Hepatocyte (in vitro differentiated cells): ENCODE results near the gene C19orf85.

Experiments
- EZH2 ChIP-seq: fragments of 200-600 bp; sonication (generic); IDR thresholded peaks from 2 replicates; pipeline ENCODE4 v1.6.1; 2016; ENCODE audit warnings: antibody characterized with exemption, mild to moderate bottlenecking, borderline replicate concordance
- TF ChIP-seq, protein P1 (sequence below): fragments of 200-600 bp; sonication (generic); IDR thresholded peaks from 2 replicates; pipeline ENCODE4 v1.5.1; 2016; ENCODE audit warnings: antibody characterized with exemption, mild to moderate bottlenecking; ENCODE audit not compliant: poor library complexity

DNA sequence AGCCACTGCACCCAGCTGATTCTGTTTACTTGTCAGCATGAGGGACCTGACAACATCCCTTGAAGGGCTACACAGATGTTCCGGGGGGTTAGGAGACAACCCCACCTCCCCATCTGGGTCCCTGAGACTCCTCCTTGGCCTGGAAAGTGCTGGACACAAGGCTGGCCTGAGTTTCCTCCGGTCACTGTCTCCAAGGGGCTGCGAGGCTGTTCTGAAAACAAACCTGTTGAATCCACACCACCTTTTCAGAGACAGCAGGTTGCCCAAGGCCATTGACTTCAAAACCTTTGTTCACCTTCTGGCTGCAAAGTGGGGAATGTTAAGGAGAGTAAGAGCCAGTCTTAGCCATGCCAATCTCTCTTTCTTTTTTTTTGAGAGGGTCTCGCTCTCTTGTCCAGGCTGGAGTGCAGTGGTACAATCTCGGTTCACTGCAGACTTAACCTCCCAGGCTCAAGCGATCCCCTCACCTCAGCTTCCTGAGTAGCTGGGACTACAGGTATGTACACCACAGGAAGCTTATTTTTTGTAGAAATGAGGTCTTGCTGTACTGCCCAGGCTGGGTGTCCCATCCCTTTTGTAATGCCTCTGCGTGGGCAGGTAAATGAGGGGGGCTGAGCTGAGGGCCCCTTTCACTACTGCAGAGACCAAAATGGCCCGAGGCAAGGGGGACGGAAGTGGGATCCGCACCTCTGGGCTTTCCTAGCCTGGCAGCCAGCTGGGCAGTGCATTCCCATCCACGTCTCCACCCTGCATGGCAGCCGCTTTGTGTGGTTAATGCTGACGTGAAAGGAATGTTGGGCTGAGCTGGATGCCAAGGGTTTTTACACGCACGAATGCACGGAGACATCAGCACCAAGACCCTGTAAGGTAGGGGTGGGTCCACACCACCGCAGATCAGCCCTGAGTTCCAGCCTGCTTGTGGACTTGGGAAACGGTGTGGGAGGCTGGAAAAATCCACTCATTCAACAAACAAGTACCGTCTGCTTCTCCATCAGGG, 10.0 kb upstream of the C19orf85 start:
- TF ChIP-seq, protein P1, sequence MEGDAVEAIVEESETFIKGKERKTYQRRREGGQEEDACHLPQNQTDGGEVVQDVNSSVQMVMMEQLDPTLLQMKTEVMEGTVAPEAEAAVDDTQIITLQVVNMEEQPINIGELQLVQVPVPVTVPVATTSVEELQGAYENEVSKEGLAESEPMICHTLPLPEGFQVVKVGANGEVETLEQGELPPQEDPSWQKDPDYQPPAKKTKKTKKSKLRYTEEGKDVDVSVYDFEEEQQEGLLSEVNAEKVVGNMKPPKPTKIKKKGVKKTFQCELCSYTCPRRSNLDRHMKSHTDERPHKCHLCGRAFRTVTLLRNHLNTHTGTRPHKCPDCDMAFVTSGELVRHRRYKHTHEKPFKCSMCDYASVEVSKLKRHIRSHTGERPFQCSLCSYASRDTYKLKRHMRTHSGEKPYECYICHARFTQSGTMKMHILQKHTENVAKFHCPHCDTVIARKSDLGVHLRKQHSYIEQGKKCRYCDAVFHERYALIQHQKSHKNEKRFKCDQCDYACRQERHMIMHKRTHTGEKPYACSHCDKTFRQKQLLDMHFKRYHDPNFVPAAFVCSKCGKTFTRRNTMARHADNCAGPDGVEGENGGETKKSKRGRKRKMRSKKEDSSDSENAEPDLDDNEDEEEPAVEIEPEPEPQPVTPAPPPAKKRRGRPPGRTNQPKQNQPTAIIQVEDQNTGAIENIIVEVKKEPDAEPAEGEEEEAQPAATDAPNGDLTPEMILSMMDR: no peak
- TF ChIP-seq EZH2: no peak
